Lower lobe of right lung (tissue), 2 donors: ENCODE measurements around the gene OSBPL3. TPM values are rescaled to one million over a fixed set of nuclear protein-coding genes. Genes with fewer than 3 reads are reported as not detected.

ENCODE experiments used
- ATAC-seq, 2 donors: fragments of 200-7000 bp; cut with Tn5 transposase; one replicate each; pipeline ENCODE4 v1.9.1; 2020 to 2022; ENCODE audit warnings: mild to moderate bottlenecking in 2 of 2, moderate library complexity in 2 of 2
- DNase-seq: peaks from one replicate; pipeline ENCODE4 v3.0.0-alpha.2; 2020
- H3K27ac ChIP-seq: fragments of 200-600 bp; one replicate; pipeline ENCODE4 v1.8.0; 2022
- H3K27me3 ChIP-seq: fragments of 200-600 bp; one replicate; pipeline ENCODE4 v1.8.0; 2022; ENCODE audit warnings: low read depth
- H3K36me3 ChIP-seq: fragments of 200-600 bp; one replicate; pipeline ENCODE4 v1.8.0; 2022; ENCODE audit warnings: mild to moderate bottlenecking
- H3K4me1 ChIP-seq: fragments of 200-600 bp; one replicate; pipeline ENCODE4 v1.8.0; 2022
- H3K4me3 ChIP-seq: fragments of 200-600 bp; one replicate; pipeline ENCODE4 v1.8.0; 2022; ENCODE audit warnings: mild to moderate bottlenecking
- H3K9me3 ChIP-seq: fragments of 200-600 bp; one replicate; pipeline ENCODE4 v1.8.0; 2022
- CTCF ChIP-seq: fragments of 200-600 bp; IDR thresholded peaks from one replicate; pipeline ENCODE4 v1.8.0; 2022; ENCODE audit warnings: antibody characterized with exemption, mild to moderate bottlenecking
- intact Hi-C: fragments of 100-400 bp; cut with DNase I; formaldehyde crosslinking; loops from one replicate; pipeline ENCODE4 v1.11.0; 2022
- total RNA-seq: library from RNA; stranded (reverse); fragmentation: NEBNext Ultra II Directional; extraction: Animal tissue kit (Norgen Biotek cat#: 25700); gene quantifications from one replicate; pipeline ENCODE4 v1.2.1, GENCODE V29; 2021
- donor health status: DM: no; HTN: yes; CAD: no; lungs with severe emphysema.

Gene OSBPL3
- total RNA-seq, 1 donor from 2014 or later: 24.9 TPM

GRCh38 chr7:24786941-24787340 is 193.0 kb downstream of the OSBPL3 start:
- no peak for TF ChIP-seq CTCF
- intact Hi-C loops: no loop called here
- H3K27me3 ChIP-seq: no peaks in the 10 kb centered on the region
- ATAC-seq (peak; percentile 52 to 86), DNase-seq (peak; percentile 73)
- H3K9me3 ChIP-seq: peaks cover 5% of the 10 kb centered on the region
- H3K4me1 ChIP-seq: no peaks in the 10 kb centered on the region
- H3K36me3 ChIP-seq: no peaks in the 10 kb centered on the region
- no peak overlapping the region for H3K27ac ChIP-seq
- H3K4me3 ChIP-seq: no peak overlapping the region

GRCh38 chr7:24786306-24786705 is 193.7 kb downstream of the OSBPL3 start:
- no peak for TF ChIP-seq CTCF
- DNase-seq (no peak), ATAC-seq (peak; percentile 14 to 47)
- Histone ChIP-seq H3K4me1 (no peaks in the 10 kb centered on the region), H3K36me3 (no peaks in the 10 kb centered on the region), H3K27ac (no peak overlapping the region), H3K27me3 (no peaks in the 10 kb centered on the region), H3K4me3 (no peak overlapping the region), H3K9me3 (peaks cover 5% of the 10 kb centered on the region)
- intact Hi-C loops: no loop called here

- Histone ChIP-seq H3K27me3 (no peaks in the 10 kb centered on the region), H3K4me3 (no peak overlapping the region), H3K27ac (no peak overlapping the region), H3K4me1 (peaks cover 4% of the 10 kb centered on the region), H3K9me3 (peaks cover 3% of the 10 kb centered on the region), H3K36me3 (no peaks in the 10 kb centered on the region)
- DNase-seq: no peak
- no peak for TF ChIP-seq CTCF
- no peak for ATAC-seq
- intact Hi-C loops: no loop called here
Measured at GRCh38 chr7:24784277-24784676, 195.7 kb downstream of the OSBPL3 start.

- H3K4me3 ChIP-seq: no peak overlapping the region
- no peak for DNase-seq
- peaks cover 4% of the 10 kb centered on the region for H3K4me1 ChIP-seq
- H3K9me3 ChIP-seq: no peaks in the 10 kb centered on the region
- ATAC-seq: no peak
- no peaks in the 10 kb centered on the region for H3K36me3 ChIP-seq
- no peak overlapping the region for H3K27ac ChIP-seq
- no peaks in the 10 kb centered on the region for H3K27me3 ChIP-seq
- intact Hi-C loops: no loop called here
- TF ChIP-seq CTCF: no peak
Measured at GRCh38 chr7:24783698-24784097, 196.3 kb downstream of the OSBPL3 start.

- Histone ChIP-seq H3K27ac (no peak overlapping the region), H3K27me3 (no peaks in the 10 kb centered on the region), H3K36me3 (no peaks in the 10 kb centered on the region), H3K4me3 (no peak overlapping the region), H3K4me1 (peaks cover 4% of the 10 kb centered on the region), H3K9me3 (no peaks in the 10 kb centered on the region)
- DNase-seq (peak; percentile 50), ATAC-seq (peak; percentile 65 to 80)
- TF ChIP-seq CTCF: no peak
- intact Hi-C loops: no loop called here
Measured at GRCh38 chr7:24781106-24781505, 198.9 kb downstream of the OSBPL3 start.

- H3K9me3 ChIP-seq: no peaks in the 10 kb centered on the region
- ATAC-seq: no peak
- no peaks in the 10 kb centered on the region for H3K36me3 ChIP-seq
- H3K27ac ChIP-seq: no peak overlapping the region
- no peak for TF ChIP-seq CTCF
- DNase-seq: no peak
- H3K4me3 ChIP-seq: no peak overlapping the region
- peaks cover 4% of the 10 kb centered on the region for H3K4me1 ChIP-seq
- H3K27me3 ChIP-seq: no peaks in the 10 kb centered on the region
- intact Hi-C loops: no loop called here
Measured at GRCh38 chr7:24779283-24779655, 200.7 kb downstream of the OSBPL3 start.
